DLD1 (cell line): ENCODE data around the gene ARHGAP6.
"Not testable (repeated sequence)": the region's sequence is repeated elsewhere in the genome, so short reads cannot be mapped to it uniquely, and the experiment has no call there.

Experiments
- in situ Hi-C: cut with HindIII; loops from 2 replicates; pipeline ENCODE4 v1.10.0; 2017; ENCODE audit warnings: low sequenced_read_pairs

ARHGAP6 gene

DNA sequence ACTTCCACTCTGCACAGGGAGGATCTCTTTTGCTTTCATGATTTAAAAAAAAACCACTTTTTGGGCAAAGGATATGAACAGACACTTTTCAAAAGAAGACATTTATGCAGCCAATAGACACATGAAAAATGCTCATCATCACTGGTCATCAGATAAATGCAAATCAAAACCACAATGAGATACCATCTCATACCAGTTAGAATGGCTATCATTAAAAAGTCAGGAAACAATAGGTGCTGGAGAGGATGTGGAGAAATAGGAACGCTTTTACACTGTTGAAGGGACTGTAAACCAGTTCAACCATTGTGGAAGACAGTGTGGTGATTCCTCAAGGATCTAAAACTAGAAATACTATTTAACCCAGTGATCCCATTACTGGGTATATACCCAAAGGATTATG is 87.4 kb downstream of the ARHGAP6 start:
- in situ Hi-C loops, result not testable (repeated sequence)

GRCh38 chrX:11577603-11578002 is 88.1 kb downstream of the ARHGAP6 start:
- in situ Hi-C loops, result no loop called here

GRCh38 chrX:11575332-11575731 is 90.4 kb downstream of the ARHGAP6 start:
- in situ Hi-C loops, result no loop called here

GRCh38 chrX:11567528-11568220 is 98.0 kb downstream of the ARHGAP6 start:
- in situ Hi-C loops, result no loop called here

DNA sequence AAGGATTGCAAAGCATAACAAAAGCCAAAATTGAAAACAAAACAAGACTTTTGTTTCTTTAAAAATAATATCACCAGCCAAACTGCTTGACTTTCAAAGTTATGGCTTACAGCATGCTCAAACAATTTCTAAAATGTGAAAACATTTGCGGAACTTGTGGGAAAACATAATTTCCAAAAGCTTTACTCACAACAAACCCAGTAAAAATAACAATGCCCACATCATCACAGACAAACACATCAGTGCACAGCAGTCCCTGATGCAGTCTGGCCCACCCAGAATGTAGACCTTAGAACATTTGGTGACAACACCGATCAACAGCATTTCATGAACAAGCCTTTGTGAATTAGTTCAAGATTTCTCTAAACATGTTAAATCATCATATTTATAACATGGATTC is 98.9 kb downstream of the ARHGAP6 start:
- in situ Hi-C loops, result no loop called here

GRCh38 chrX:11566173-11566572 is 99.5 kb downstream of the ARHGAP6 start:
- in situ Hi-C loops, result no loop called here

DNA sequence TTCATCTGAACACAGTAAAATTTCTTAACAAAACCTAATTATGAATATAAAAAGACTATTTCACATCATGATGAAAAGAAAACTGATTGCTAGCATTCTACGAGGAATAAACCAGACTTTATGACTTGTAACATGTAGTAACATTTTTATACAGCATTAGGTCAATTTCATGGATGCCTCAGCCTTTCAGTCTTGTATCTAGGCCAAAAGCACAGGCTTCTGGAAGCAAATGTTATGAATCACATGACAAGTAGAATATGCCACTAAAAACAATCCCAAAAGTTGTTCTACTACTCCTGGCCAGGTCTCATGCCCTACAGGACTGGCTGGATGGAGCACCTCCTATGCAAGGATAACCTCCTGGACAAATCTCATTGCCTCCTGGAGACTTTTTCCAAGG is 101.2 kb downstream of the ARHGAP6 start:
- in situ Hi-C loops, result no loop called here

GRCh38 chrX:11562570-11562969 is 103.2 kb downstream of the ARHGAP6 start:
- in situ Hi-C loops, result no loop called here

DNA sequence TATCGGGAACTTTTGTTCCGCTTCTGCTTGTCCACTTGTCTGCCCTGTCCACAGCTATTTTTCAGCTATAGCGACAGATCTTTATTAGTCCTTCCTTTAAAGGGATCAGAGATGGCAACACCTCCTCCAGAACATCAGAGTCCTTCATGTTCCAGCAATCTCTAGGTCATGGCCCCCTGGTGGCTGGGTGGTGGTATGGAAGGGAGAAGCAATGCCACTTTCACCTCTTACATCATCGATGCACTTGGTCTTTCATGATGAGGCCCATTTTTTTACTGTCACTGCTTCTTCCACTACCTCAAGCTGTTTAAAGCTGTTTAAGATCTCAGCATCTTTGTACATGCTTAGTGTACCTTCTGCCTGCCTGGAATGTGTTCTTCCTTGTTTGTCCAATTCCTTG is 106.7 kb downstream of the ARHGAP6 start:
- in situ Hi-C loops, result no loop called here

- in situ Hi-C loops, result no loop called here
Measured at GRCh38 chrX:11557120-11557519, 108.6 kb downstream of the ARHGAP6 start.

DNA sequence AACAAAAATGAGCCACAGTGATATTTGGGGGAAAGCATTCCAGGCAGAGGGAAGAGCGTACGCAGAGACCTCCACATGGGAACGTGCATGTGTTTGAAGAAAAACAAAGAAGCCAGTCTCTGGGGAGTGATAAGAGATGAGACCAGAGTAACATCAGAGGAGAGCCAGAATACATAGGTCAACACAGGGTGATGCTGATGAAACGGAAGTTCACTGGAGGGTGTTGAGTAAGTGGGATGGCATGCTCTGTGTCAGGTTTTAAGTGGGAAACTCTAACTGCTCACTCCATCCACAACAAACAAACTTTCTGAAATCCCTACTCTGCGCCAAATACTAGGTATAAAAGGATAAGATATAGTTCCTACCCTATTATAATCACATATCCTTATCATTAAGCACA is 110.0 kb downstream of the ARHGAP6 start:
- in situ Hi-C loops, result no loop called here

DNA sequence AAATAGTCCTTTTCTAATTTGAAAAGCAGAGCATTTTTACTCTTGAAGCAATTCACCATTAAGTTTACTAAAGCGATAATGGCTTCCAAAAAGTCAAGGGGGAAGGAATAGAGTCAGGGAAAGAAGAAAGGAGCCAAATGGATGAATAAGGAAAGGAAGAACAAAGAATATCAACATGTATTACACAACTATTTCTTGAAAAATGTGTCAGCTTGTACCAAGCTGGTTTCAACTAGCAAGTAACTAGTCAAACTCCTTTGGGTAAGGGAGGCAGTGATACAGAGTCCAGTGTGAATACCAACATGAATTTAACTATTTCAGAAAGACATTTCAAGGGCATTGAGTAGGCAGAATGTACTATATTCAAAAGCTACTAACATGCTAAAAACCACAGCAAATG is 112.1 kb downstream of the ARHGAP6 start:
- in situ Hi-C loops, result no loop called here

DNA sequence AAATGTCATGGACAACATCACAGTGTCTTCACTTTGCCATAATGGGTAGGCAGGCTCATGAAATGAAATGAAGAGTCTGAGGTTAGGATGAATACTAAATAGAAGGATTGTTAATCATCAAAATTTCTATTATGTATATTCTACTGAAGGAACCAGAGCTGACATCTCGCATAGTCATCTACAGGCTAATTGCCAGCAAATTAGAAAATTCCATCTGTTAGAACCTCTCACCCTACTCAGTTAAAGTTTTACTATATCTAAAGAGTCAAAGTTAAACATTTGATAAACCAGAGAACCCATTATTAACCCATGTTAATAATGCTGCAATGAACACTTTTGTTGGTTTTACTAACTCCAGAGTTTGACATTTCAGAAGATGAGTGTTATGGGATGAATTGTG is 114.6 kb downstream of the ARHGAP6 start:
- in situ Hi-C loops, result no loop called here

GRCh38 chrX:11546917-11547316 is 118.8 kb downstream of the ARHGAP6 start:
- in situ Hi-C loops, result loop anchor here (25.0 kb wide), 1 partner anchor 215 kb away; the partner anchor contains the start of gene MSL3

GRCh38 chrX:11543249-11543648 is 122.5 kb downstream of the ARHGAP6 start:
- in situ Hi-C loops, result loop anchor here (25.0 kb wide), 1 partner anchor 219 kb away; the partner anchor contains the start of gene MSL3

DNA sequence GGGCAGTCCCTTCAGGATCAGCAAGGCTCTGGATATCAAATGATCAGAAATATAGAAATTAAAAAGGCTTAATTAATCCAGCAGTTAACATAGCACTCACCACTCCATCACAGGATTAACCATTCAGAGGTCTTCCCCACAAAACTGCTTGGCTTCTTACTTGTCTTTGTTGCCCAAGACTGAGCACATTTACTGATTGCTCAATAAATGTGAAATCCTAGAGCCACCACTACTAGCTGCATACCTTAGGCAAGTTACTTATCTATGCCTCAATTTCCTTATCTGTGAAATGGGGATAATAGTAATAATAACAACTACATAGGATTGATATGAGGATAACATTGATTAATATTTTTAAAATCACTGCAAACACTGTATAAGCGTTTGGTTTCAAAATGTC is 124.2 kb downstream of the ARHGAP6 start:
- in situ Hi-C loops, result loop anchor here (25.0 kb wide), 1 partner anchor 221 kb away; the partner anchor contains the start of gene MSL3

GRCh38 chrX:11540532-11541377 is 125.0 kb downstream of the ARHGAP6 start:
- in situ Hi-C loops, result loop anchor here (25.0 kb wide), 1 partner anchor 222 kb away; the partner anchor contains the start of gene MSL3

DNA sequence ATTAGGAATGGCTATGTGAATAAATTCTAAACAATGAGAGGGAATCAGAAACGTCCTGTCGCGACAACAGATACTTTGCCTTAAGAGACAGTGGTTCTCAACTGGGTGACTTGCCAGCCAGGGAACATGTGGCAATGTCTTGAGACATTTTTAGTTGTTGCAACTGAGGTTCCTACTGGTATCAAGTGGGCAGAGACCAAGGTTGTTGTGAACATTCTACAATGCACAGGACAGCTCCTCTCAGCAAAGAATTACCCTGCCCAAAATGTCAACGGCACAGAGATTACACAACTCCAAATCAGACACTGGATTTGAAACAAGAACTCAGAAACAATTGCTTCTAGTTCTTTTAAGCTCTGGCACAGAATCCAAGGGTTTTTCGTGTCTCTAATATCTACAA is 128.6 kb downstream of the ARHGAP6 start:
- in situ Hi-C loops, result loop anchor here (25.0 kb wide), 1 partner anchor 225 kb away; the partner anchor contains the start of gene MSL3

GRCh38 chrX:11535156-11535919 is 130.4 kb downstream of the ARHGAP6 start:
- in situ Hi-C loops, result loop anchor here (25.0 kb wide), 1 partner anchor 227 kb away; the partner anchor contains the start of gene MSL3

- in situ Hi-C loops, result loop anchor here (25.0 kb wide), 1 partner anchor 229 kb away; the partner anchor contains the start of gene MSL3
Measured at GRCh38 chrX:11533199-11533651, 132.5 kb downstream of the ARHGAP6 start.
